NCI-H226 (cell line): ENCODE data around the gene MYD88.

ENCODE experiments used
- DNase-seq: peaks from one replicate; pipeline ENCODE4 v3.0.0-alpha.2; 2015

MYD88 gene

GRCh38 chr3:38138349-38139190, at the start of gene MYD88:
TSS of gene MYD88 (plus strand) at chr3:38138661. CDS start at chr3:38138701, 40 bp downstream.
- peak; percentile 47 for DNase-seq

GRCh38 chr3:38089163-38089562, 49.3 kb upstream of the MYD88 start:
- DNase-seq = no peak

DNA sequence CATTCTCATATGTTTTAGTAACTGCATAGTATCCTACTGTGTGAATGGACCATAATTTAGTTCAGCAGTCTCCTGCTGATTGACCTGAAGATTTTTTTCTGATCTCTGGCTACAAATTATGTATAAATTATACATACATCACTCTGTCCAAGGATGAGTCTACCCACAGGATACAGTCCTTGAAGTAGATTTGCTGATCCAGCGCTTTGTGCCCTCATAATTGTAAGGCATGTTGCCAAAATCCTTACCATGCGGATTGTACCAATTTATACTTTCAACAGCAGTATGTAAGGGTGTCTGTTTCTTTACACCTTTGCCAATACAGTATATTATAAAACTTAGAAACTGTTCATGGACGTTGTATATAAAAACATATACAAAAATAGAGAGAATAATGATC, 48.0 kb upstream of the MYD88 start:
- DNase-seq = no peak

GRCh38 chr3:38094999-38095398, 43.5 kb upstream of the MYD88 start:
- no peak for DNase-seq

- no peak for DNase-seq
These were observed 42.6 kb upstream of the MYD88 start for GRCh38 chr3:38095669-38096483.

GRCh38 chr3:38097446-38098375, 40.8 kb upstream of the MYD88 start:
- DNase-seq = no peak

DNA sequence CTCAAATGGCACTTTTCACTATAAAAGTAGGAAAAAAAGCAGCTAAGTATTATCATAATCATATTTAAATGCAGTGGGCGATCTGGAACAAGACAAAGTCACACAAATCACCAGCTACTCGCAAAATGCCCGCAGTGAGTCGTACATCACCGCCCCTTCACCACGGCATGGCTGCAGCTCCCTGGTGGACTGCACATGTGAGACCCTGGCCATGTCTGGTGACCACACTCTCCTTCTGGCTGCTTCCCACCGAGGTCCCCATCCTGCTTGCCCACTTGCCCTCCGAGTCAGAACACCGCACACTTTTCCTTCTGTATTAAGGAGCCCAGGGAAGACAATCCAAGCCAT, 40.1 kb upstream of the MYD88 start:
- no peak for DNase-seq

- no peak for DNase-seq
These were observed 38.9 kb upstream of the MYD88 start for GRCh38 chr3:38099518-38099917.

DNA sequence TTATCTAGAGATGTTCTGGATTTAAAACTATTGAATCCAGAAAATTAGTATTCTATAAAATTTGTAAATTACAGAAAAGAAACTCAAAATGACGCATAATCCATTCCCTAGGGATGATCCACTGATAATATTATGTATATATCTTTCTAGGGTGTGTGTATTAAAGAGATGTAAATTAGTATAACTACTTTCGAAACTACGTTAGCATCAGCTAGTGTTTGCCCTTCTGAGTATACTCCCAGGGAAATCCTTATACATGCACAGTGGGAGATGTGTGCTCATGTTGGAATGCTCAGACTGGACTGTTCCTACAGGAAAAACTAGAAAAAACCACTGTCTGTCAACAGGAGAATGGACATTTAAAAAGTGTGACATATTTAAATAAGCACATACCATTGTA, 38.0 kb upstream of the MYD88 start:
- no peak for DNase-seq

GRCh38 chr3:38101811-38102443, 36.5 kb upstream of the MYD88 start:
- DNase-seq = no peak

GRCh38 chr3:38102444-38102814, 36.0 kb upstream of the MYD88 start:
- no peak for DNase-seq

DNA sequence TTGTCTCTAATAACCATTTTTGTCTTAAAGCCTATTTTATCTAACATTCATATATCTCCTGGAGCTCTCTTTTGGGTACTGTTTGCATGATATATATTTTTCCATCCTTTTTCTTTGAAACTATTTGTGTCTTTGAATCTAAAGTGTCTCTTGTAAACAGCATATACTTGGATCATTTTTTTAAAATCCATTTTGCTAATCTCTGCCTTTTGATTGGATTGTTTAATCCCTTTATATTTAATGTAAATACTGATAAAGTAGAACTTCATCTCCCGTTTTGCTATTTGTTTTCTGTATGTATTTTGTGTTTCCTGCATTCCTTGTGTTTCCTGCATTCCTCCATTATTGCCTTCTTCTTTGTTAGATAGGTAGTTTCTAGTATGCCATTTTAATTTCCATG, 32.9 kb upstream of the MYD88 start:
- DNase-seq = no peak

GRCh38 chr3:38107911-38108648, 30.4 kb upstream of the MYD88 start:
- no peak for DNase-seq

- no peak for DNase-seq
These were observed 29.5 kb upstream of the MYD88 start for GRCh38 chr3:38108649-38109579.

- no peak for DNase-seq
These were observed 28.7 kb upstream of the MYD88 start for GRCh38 chr3:38109580-38110313.

DNA sequence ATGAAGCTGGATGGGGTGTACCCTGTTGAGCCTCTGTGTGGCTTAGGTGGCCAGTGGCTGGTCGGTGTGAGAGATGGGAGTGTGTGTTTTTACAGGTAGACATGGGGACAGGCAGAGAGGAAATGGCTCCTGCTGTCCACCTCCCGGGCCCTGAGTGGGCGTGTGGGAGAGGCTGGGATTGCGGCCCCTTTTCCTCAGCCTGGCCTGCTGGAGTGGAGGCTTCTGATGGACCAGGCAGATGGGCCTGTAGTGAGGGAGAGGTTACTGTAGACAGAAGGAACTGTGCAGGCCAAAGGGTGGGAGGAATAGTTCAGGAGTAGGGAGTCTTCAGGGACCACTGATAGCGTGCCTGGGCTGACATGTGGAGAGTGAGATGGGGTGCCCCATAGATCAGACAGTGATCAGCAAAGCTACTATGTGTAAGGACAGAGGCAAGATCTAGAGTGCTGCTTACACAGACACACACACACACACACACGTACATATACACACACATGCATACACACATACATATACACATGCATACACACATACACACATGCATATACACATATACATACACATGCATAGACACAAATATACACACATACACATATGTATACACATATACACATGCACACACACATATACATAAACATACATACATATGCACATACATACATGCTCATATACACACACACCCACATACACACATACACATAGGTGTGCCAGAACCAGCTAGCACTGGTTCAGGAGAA, 28.0 kb upstream of the MYD88 start:
- no peak for DNase-seq

- DNase-seq = no peak
These were observed 27.3 kb upstream of the MYD88 start for GRCh38 chr3:38111201-38111600.

- no peak for DNase-seq
These were observed 26.6 kb upstream of the MYD88 start for GRCh38 chr3:38111696-38112377.

GRCh38 chr3:38112378-38112761, 26.1 kb upstream of the MYD88 start:
- DNase-seq = no peak
